Measurements from ENCODE around the gene AP1S3. TPM values are rescaled to one million over a fixed set of nuclear protein-coding genes. Genes with fewer than 3 reads are reported as not detected.

The AP1S3 gene
- 66.3 TPM for total RNA-seq (2021; ENCODE audit: unreplicated experiment)
- polyA plus RNA-seq (2012; ENCODE audit: insufficient read length): 20.0 TPM
- Bru-seq, nascent RNA: percentile 86 among the genes with signal in this experiment
- percentile 79 among the genes with signal in this experiment for BruChase-seq, experiment 1, labeled RNA remaining after a 2-hour chase
- BruChase-seq, experiment 2, labeled RNA remaining after a 6-hour chase: percentile 89 among the genes with signal in this experiment
- long read RNA-seq, transcript AP1S3-203 (5 exons, 830 nt): major isoform, 39 of 64 reads
- long read RNA-seq, partial matches to known transcripts: 3 of 64 reads
- long read RNA-seq, other reads (novel, unspliced or antisense): 22 of 64 reads

DNA sequence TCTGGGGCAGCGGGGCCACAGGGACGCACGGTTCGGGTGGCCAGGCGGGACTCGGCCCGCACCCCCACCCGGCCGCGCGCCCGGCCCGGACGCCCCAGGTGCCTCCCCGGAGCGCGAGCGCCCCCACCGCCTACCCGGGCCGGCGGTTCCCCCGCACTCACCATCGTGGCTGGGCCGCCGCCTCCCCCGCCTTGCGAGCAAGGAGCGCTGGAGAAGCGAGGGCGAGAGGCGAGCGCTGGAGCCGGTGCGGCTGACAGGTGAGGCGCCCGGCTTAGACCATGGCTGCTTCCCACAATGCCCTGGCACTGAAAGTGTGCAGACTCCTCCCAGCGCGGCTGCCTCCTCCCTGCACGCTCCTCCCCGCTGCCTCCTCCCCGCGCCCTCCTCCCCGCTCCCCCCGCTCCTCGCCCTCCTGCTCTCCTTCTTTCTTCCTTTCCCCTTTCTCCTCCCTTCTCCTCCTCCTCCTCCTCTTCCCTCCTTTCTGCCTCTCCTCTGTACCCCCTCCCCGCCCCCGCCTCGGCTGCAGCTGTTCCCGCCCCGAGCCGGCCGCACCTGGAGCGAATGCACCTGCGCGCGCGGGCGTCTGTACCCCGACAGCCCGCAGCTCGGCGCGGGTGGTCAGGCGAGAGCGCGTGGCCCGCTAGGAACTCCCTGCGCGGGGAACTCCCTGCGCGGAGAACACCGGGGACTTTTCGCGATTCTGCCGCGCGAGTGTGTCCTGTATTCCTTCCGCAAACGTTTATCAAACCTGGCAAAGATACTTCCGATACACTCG is at the start of gene AP1S3:
Gene AP1S3, minus strand, starts transcription at position 296 of the 775 bp plus-strand sequence. Its CDS starts 132 bp downstream, at position 164.
- intact Hi-C loops (cut with micrococcal nuclease; ENCODE audit: unreplicated experiment): no loop called here
- Histone ChIP-seq H3K27me3 (ENCODE audit: control insufficient read depth, insufficient read depth, low read length) (no peaks in the 10 kb centered on the region), H3K27ac (ENCODE audit: low read length) (peak within 1 kb of the TSS; percentile 85), H3K4me3 (ENCODE audit: low read depth in 2 of 2, low read length in 2 of 2) (peak within 1 kb of the TSS; percentile 74 to 91), H3K4me1 (ENCODE audit: control insufficient read depth, insufficient read depth, low read length) (peaks cover 35% of the 10 kb centered on the region), H3K9me3 (ENCODE audit: control insufficient read depth, insufficient read depth, low read depth, low read length) (no peaks in the 10 kb centered on the region), H3K36me3 (ENCODE audit: control insufficient read depth, insufficient read depth, low read length) (no peaks in the 10 kb centered on the region; the same call in 1 of the 2 replicates)
- peak; percentile 49 for TF ChIP-seq POLR2AphosphoS5 (IDR thresholded peaks at IDR 0.05; ENCODE audit: low read depth, low read length)
- TF ChIP-seq SIN3A (IDR thresholded peaks at IDR 0.05; ENCODE audit: borderline replicate concordance, insufficient read depth, low read depth, low read length): peak; percentile 86; the same call in 1 of the 2 replicates
- TF ChIP-seq REST (IDR thresholded peaks at IDR 0.05; ENCODE audit: insufficient read depth in 1 of 2, low read depth in 2 of 2, low read length in 1 of 2): no peak
- TF ChIP-seq CTCF (IDR thresholded peaks at IDR 0.05): peak; percentile 57
- DNase-seq (ENCODE audit: low read depth, low spot score) (no peak), ATAC-seq (peak; percentile 96)
- ChIA-PET POLR2A (interaction anchor here (0.6 to 0.7 kb wide), 3 partner anchors 12 to 26 kb away, joined by 7 to 9 read pairs (median 8); no protein-coding TSS in a partner anchor), CTCF (no interaction called here)
- in situ Hi-C loops (cut with HindIII; ENCODE audit: low pct_unique_long_range_greater_than_20kb, low sequenced_read_pairs): no loop called here
- no TSS peak for BruUV-seq (replicated peaks)

GRCh38 chr2:223887127-223887526 is 49.7 kb upstream of the AP1S3 start:
- BruUV-seq (replicated peaks): no TSS peak

More at GRCh38 chr2:223887127-223887526, 49.7 kb upstream of the AP1S3 start:
- ATAC-seq: no peak
- Histone ChIP-seq H3K4me1 (ENCODE audit: control insufficient read depth, insufficient read depth, low read length) (no peaks in the 10 kb centered on the region), H3K9me3 (ENCODE audit: control insufficient read depth, insufficient read depth, low read depth, low read length) (no peaks in the 10 kb centered on the region), H3K27me3 (ENCODE audit: control insufficient read depth, insufficient read depth, low read length) (no peaks in the 10 kb centered on the region), H3K27ac (ENCODE audit: low read length) (no peak overlapping the region), H3K4me3 (ENCODE audit: low read depth in 2 of 2, low read length in 2 of 2) (no peak overlapping the region), H3K36me3 (ENCODE audit: control insufficient read depth, insufficient read depth, low read length) (peaks cover 5% of the 10 kb centered on the region; the same call in 1 of the 2 replicates)
- no peak for DNase-seq (ENCODE audit: low read depth, low spot score)
- in situ Hi-C loops (cut with HindIII; ENCODE audit: low pct_unique_long_range_greater_than_20kb, low sequenced_read_pairs) (no loop called here), intact Hi-C loops (cut with micrococcal nuclease; ENCODE audit: unreplicated experiment) (no loop called here)
- TF ChIP-seq CTCF (IDR thresholded peaks at IDR 0.05) (no peak), REST (IDR thresholded peaks at IDR 0.05; ENCODE audit: insufficient read depth in 1 of 2, low read depth in 2 of 2, low read length in 1 of 2) (no peak), SIN3A (IDR thresholded peaks at IDR 0.05; ENCODE audit: borderline replicate concordance, insufficient read depth, low read depth, low read length) (no peak), TCF7L2 (IDR thresholded peaks at IDR 0.05; ENCODE audit: low read depth, low read length) (no peak), POLR2AphosphoS5 (IDR thresholded peaks at IDR 0.05; ENCODE audit: low read depth, low read length) (no peak)
- ChIA-PET POLR2A (no interaction called here), CTCF (no interaction called here)
